ENCODE results near the gene MYPN. TPM values are rescaled to one million over a fixed set of nuclear protein-coding genes. Genes with fewer than 3 reads are reported as not detected.

Gene MYPN
- total and polyA plus RNA-seq, 2 donors (not counting 1 experiment from before 2014, with no cell fraction given): not detected

DNA sequence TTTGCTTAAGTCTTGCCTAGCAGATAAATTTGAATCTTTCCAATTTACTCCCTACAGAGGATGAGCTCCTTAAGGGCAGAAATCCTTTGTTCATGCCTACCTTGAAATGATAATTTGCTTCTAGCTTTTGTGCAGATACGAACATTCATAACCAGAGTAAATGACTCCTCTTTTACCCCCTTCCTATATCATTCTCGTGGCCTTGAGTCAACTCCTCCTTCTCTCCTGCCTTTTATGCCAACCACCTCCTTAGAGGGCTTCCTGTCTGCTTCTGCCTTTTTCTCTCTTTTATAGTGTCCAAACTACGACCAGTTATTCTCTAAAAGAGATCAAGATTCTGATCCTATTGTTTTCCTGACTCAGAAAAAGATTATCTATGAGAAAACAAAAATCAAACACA lies 36.4 kb downstream of the MYPN start:
- Mint-ChIP-seq H3K27ac (no peak overlapping the region), H3K4me3 (no peak overlapping the region), H3K27me3 (peaks cover 7% of the 10 kb centered on the region), H3K9me3 (ENCODE audit: insufficient read depth) (no peaks in the 10 kb centered on the region), H3K4me1 (no peaks in the 10 kb centered on the region)
- ATAC-seq (ENCODE audit: low read depth) (no peak), DNase-seq (no peak)
- no peaks in the 10 kb centered on the region for H3K79me2 ChIP-seq (ENCODE audit: control insufficient read depth, insufficient read depth, low read length)
- no peaks in the 10 kb centered on the region for H3K9me3 ChIP-seq (ENCODE audit: control extremely low read depth in 1 of 3, control insufficient read depth in 2 of 3, insufficient read depth in 1 of 3, low read length in 2 of 3)
- H2AFZ ChIP-seq (ENCODE audit: insufficient read depth, low read depth, low read length, poor library complexity, severe bottlenecking): no peak overlapping the region
- H3K27me3 ChIP-seq (replicated peaks in 1 of 4; ENCODE audit: control extremely low read depth in 1 of 4, control insufficient read depth in 3 of 4, insufficient read depth in 4 of 4, low read length in 3 of 4): no peaks in the 10 kb centered on the region
- H3K36me3 ChIP-seq (replicated peaks in 1 of 2; ENCODE audit: control extremely low read depth in 1 of 2, control insufficient read depth in 1 of 2, extremely low read depth in 1 of 2, insufficient read depth in 2 of 2, low read length in 1 of 2): no peaks in the 10 kb centered on the region
- H3K9ac ChIP-seq (ENCODE audit: low read length): no peak overlapping the region
- TF ChIP-seq, protein P1, sequence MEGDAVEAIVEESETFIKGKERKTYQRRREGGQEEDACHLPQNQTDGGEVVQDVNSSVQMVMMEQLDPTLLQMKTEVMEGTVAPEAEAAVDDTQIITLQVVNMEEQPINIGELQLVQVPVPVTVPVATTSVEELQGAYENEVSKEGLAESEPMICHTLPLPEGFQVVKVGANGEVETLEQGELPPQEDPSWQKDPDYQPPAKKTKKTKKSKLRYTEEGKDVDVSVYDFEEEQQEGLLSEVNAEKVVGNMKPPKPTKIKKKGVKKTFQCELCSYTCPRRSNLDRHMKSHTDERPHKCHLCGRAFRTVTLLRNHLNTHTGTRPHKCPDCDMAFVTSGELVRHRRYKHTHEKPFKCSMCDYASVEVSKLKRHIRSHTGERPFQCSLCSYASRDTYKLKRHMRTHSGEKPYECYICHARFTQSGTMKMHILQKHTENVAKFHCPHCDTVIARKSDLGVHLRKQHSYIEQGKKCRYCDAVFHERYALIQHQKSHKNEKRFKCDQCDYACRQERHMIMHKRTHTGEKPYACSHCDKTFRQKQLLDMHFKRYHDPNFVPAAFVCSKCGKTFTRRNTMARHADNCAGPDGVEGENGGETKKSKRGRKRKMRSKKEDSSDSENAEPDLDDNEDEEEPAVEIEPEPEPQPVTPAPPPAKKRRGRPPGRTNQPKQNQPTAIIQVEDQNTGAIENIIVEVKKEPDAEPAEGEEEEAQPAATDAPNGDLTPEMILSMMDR (IDR thresholded peaks at IDR 0.05): no peak
- TF ChIP-seq EZH2 (IDR thresholded peaks at IDR 0.05; ENCODE audit: borderline replicate concordance, insufficient read depth, low read depth, low read length, poor library complexity, severe bottlenecking): no peak
- no peak overlapping the region for H3K27ac ChIP-seq (ENCODE audit: low read length in 2 of 2)
- H3K4me3 ChIP-seq (ENCODE audit: control extremely low read depth in 1 of 5, extremely low read depth in 1 of 5, insufficient read depth in 1 of 5, low read depth in 2 of 5, low read length in 4 of 5): no peak overlapping the region
- CTCF ChIA-PET: no interaction called here
- no peaks in the 10 kb centered on the region for H4K20me1 ChIP-seq (ENCODE audit: control insufficient read depth, insufficient read depth, low read length, poor library complexity, severe bottlenecking)
- POLR2A ChIA-PET: no interaction called here
- WGBS (ENCODE audit: insufficient coverage): 76% methylated on average over 3 of the region's 3 CpGs
- intact Hi-C loops (cut with micrococcal nuclease): no loop called here
- H3K4me2 ChIP-seq (replicated peaks; ENCODE audit: low read depth, low read length, poor library complexity, severe bottlenecking): no peak overlapping the region
- no peaks in the 10 kb centered on the region for H3K4me1 ChIP-seq (ENCODE audit: control insufficient read depth in 2 of 2, insufficient read depth in 2 of 2, low read length in 2 of 2)

DNA sequence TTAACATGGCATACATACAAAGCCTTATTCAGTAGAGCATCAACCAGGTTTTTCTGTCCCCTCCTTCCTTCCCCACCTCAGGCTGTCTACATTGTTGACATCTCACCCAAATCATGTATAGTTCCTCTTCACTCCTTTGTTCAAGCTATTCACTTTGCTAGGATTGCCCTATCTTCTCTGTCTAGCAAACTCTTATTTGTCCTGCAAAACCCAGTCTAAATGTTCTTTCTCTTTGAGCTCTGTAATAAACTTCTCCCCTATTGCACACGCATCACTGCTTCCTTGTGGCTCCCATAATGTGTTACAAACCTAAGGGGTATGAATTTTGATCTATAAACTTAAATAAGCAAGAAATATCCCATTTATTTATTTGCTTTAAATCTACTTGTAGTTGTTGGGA lies 36.8 kb downstream of the MYPN start:
- no peaks in the 10 kb centered on the region for H3K9me3 ChIP-seq (ENCODE audit: control extremely low read depth in 1 of 3, control insufficient read depth in 2 of 3, insufficient read depth in 1 of 3, low read length in 2 of 3)

More for the DNA sequence above, 36.8 kb downstream of the MYPN start:
- H3K9ac ChIP-seq (ENCODE audit: low read length): no peak overlapping the region
- H3K27me3 ChIP-seq (replicated peaks in 1 of 4; ENCODE audit: control extremely low read depth in 1 of 4, control insufficient read depth in 3 of 4, insufficient read depth in 4 of 4, low read length in 3 of 4): no peaks in the 10 kb centered on the region
- no peak overlapping the region for H3K4me3 ChIP-seq (ENCODE audit: control extremely low read depth in 1 of 5, extremely low read depth in 1 of 5, insufficient read depth in 1 of 5, low read depth in 2 of 5, low read length in 4 of 5)
- H2AFZ ChIP-seq (ENCODE audit: insufficient read depth, low read depth, low read length, poor library complexity, severe bottlenecking): no peak overlapping the region
- ATAC-seq (ENCODE audit: low read depth) (no peak), DNase-seq (no peak)
- no peaks in the 10 kb centered on the region for H4K20me1 ChIP-seq (ENCODE audit: control insufficient read depth, insufficient read depth, low read length, poor library complexity, severe bottlenecking)
- TF ChIP-seq EZH2 (IDR thresholded peaks at IDR 0.05; ENCODE audit: borderline replicate concordance, insufficient read depth, low read depth, low read length, poor library complexity, severe bottlenecking): no peak
- TF ChIP-seq, protein P1 (IDR thresholded peaks at IDR 0.05): no peak
- H3K4me1 ChIP-seq (ENCODE audit: control insufficient read depth in 2 of 2, insufficient read depth in 2 of 2, low read length in 2 of 2): no peaks in the 10 kb centered on the region
- no CpG with 5 or more reads among the region's 1 CpG for WGBS (ENCODE audit: insufficient coverage)
- CTCF ChIA-PET: no interaction called here
- no peak overlapping the region for H3K27ac ChIP-seq (ENCODE audit: low read length in 2 of 2)
- Mint-ChIP-seq H3K27me3 (peaks cover 7% of the 10 kb centered on the region), H3K4me1 (no peaks in the 10 kb centered on the region), H3K27ac (no peak overlapping the region), H3K9me3 (ENCODE audit: insufficient read depth) (no peaks in the 10 kb centered on the region), H3K4me3 (no peak overlapping the region)
- H3K79me2 ChIP-seq (ENCODE audit: control insufficient read depth, insufficient read depth, low read length): no peaks in the 10 kb centered on the region
- no peak overlapping the region for H3K4me2 ChIP-seq (replicated peaks; ENCODE audit: low read depth, low read length, poor library complexity, severe bottlenecking)
- POLR2A ChIA-PET: no interaction called here
- H3K36me3 ChIP-seq (replicated peaks in 1 of 2; ENCODE audit: control extremely low read depth in 1 of 2, control insufficient read depth in 1 of 2, extremely low read depth in 1 of 2, insufficient read depth in 2 of 2, low read length in 1 of 2): no peaks in the 10 kb centered on the region
- intact Hi-C loops (cut with micrococcal nuclease): no loop called here

Measured in B cell (primary cell).